Neuronal stem cell (in vitro differentiated cells): ENCODE data around the gene LRRC23.

Experiments
- DNase-seq: peaks from one replicate; pipeline ENCODE4 v3.0.0-alpha.2; 2013; ENCODE audit warnings: low spot score
- H2AFZ ChIP-seq: one replicate; pipeline ENCODE4 v1.6.1; 2013; ENCODE audit warnings: mild to moderate bottlenecking, low read length, inconsistent platforms
- H2AK5ac ChIP-seq: 2 replicates; pipeline ENCODE4 v1.6.1; 2013; ENCODE audit warnings: low read depth, mild to moderate bottlenecking, inconsistent platforms, low read length, moderate library complexity, mixed read lengths
- H2BK120ac ChIP-seq: 2 replicates; pipeline ENCODE4 v1.6.1; 2013; ENCODE audit warnings: low read depth, mild to moderate bottlenecking, inconsistent platforms, low read length, moderate library complexity, mixed read lengths
- H2BK12ac ChIP-seq: one replicate; pipeline ENCODE4 v1.6.1; 2013; ENCODE audit warnings: low read length, inconsistent platforms
- H2BK15ac ChIP-seq: 2 replicates; pipeline ENCODE4 v1.6.1; 2013; ENCODE audit warnings: mild to moderate bottlenecking, low read length, inconsistent platforms, mixed read lengths
- H2BK5ac ChIP-seq: one replicate; pipeline ENCODE4 v1.6.1; 2013; ENCODE audit warnings: inconsistent platforms, mild to moderate bottlenecking, low read length, moderate library complexity
- H3K14ac ChIP-seq: one replicate; pipeline ENCODE4 v1.6.1; 2013; ENCODE audit warnings: low read length, inconsistent platforms
- H3K18ac ChIP-seq: 2 replicates; pipeline ENCODE4 v1.6.1; 2013; ENCODE audit warnings: low read length, inconsistent platforms
- H3K23ac ChIP-seq: 2 replicates; pipeline ENCODE4 v1.6.1; 2013; ENCODE audit warnings: low read depth, mild to moderate bottlenecking, mixed read lengths, low read length, inconsistent platforms; ENCODE audit not compliant: poor library complexity
- H3K27ac ChIP-seq: replicated peaks from 3 replicates; pipeline ENCODE4 v1.5.1; 2013; ENCODE audit warnings: low read length, inconsistent platforms
- H3K27me3 ChIP-seq, 3 experiments: 2 replicates each; pipeline ENCODE4 v1.6.1; 2013; ENCODE audit warnings: low read length in 3 of 3, mild to moderate bottlenecking in 2 of 3, inconsistent platforms in 1 of 3, low read depth in 1 of 3, mixed read lengths in 1 of 3, moderate library complexity in 1 of 3; ENCODE audit not compliant: control insufficient read depth in 3 of 3, insufficient read depth in 3 of 3
- H3K36me3 ChIP-seq, 2 donors: replicated peaks in 1 of 2; 2 replicates each; pipeline ENCODE4 v1.6.1; 2013; ENCODE audit warnings: low read length in 2 of 2; ENCODE audit not compliant: control insufficient read depth in 2 of 2, insufficient read depth in 2 of 2
- H3K4ac ChIP-seq: 2 replicates; pipeline ENCODE4 v1.6.1; 2013; ENCODE audit warnings: inconsistent platforms, mild to moderate bottlenecking, low read length, moderate library complexity
- H3K4me1 ChIP-seq, 2 donors: 1 replicate in 1 of 2; 2 replicates in 1 of 2; pipeline ENCODE4 v1.6.1; 2013; ENCODE audit warnings: low read length in 2 of 2, low read depth in 1 of 2; ENCODE audit not compliant: control insufficient read depth in 2 of 2, insufficient read depth in 1 of 2
- H3K4me2 ChIP-seq: one replicate; pipeline ENCODE4 v1.6.1; 2013; ENCODE audit warnings: mild to moderate bottlenecking, low read length, inconsistent platforms; ENCODE audit not compliant: insufficient read depth, poor library complexity, severe bottlenecking
- H3K4me3 ChIP-seq, 2 donors: 2 replicates each; pipeline ENCODE4 v1.5.1; 2013; ENCODE audit warnings: low read length in 2 of 2, mild to moderate bottlenecking in 2 of 2, inconsistent platforms in 1 of 2, moderate library complexity in 1 of 2
- H3K79me1 ChIP-seq: one replicate; pipeline ENCODE4 v1.6.1; 2013; ENCODE audit warnings: low read depth, mild to moderate bottlenecking, inconsistent platforms, low read length, moderate library complexity
- H3K9ac ChIP-seq: one replicate; pipeline ENCODE4 v1.6.1; 2013; ENCODE audit warnings: mild to moderate bottlenecking, low read depth, low read length, inconsistent platforms; ENCODE audit not compliant: poor library complexity
- H3K9me3 ChIP-seq, 2 donors: replicated peaks in 1 of 2; 2 replicates each; pipeline versions ENCODE3 to v1.6.1; 2013; ENCODE audit warnings: low read length in 2 of 2, mild to moderate bottlenecking in 2 of 2, inconsistent platforms in 1 of 2, low read depth in 1 of 2, mixed read lengths in 1 of 2, moderate library complexity in 1 of 2; ENCODE audit not compliant: control insufficient read depth in 2 of 2, insufficient read depth in 1 of 2
- H4K8ac ChIP-seq: one replicate; pipeline ENCODE4 v1.6.1; 2013; ENCODE audit warnings: low read depth, mild to moderate bottlenecking, inconsistent platforms, low read length, moderate library complexity
- H4K91ac ChIP-seq: one replicate; pipeline ENCODE4 v1.6.1; 2013; ENCODE audit warnings: low read length, low read depth, mild to moderate bottlenecking, inconsistent platforms; ENCODE audit not compliant: poor library complexity
- WGBS, 2 donors: extraction: QIAGEN DNeasy Blood & Tissue Kit; methylation state at CpG; one replicate each; pipeline ENCODE4 v1.1.7; 2013; ENCODE audit warnings: missing lambda C conversion rate in 2 of 2, mixed read lengths in 1 of 2; ENCODE audit not compliant: insufficient read length in 2 of 2, insufficient replicate concordance in 1 of 2; ENCODE audit errors: extremely low coverage in 2 of 2; 5-methylcytosine and 5-hydroxymethylcytosine counted together

Gene LRRC23

GRCh38 chr12:6955108-6956020, 50.7 kb downstream of the LRRC23 start:
- Histone ChIP-seq H3K23ac (peak overlapping the region; percentile 34), H2BK5ac (peak overlapping the region; percentile 44), H3K4me1 (peaks cover 2 to 25% of the 10 kb centered on the region in 2 donors), H3K36me3 (no peaks in the 10 kb centered on the region), H2BK120ac (peak overlapping the region; percentile 41), H3K4me2 (no peak overlapping the region), H3K79me1 (no peaks in the 10 kb centered on the region), H3K14ac (no peak overlapping the region), H3K4ac (no peak overlapping the region), H4K8ac (no peak overlapping the region), H3K4me3 (no peak overlapping the region), H3K18ac (no peak overlapping the region), H3K9ac (peak overlapping the region; percentile 60), H2BK12ac (peak overlapping the region; percentile 30), H4K91ac (no peak overlapping the region), H2BK15ac (peak overlapping the region; percentile 75), H2AK5ac (peak overlapping the region; percentile 91), H2AFZ (no peak overlapping the region), H3K9me3 (no peaks in the 10 kb centered on the region), H3K27ac (no peak overlapping the region), H3K27me3 (no peaks in the 10 kb centered on the region)
- no peak for DNase-seq
- no CpG with 5 or more reads among the region's 22 CpGs for WGBS, 2 donors

GRCh38 chr12:6956021-6956727, 51.6 kb downstream of the LRRC23 start:
- Histone ChIP-seq H3K4me1 (peaks cover 4 to 27% of the 10 kb centered on the region in 2 donors), H3K79me1 (no peaks in the 10 kb centered on the region), H3K27ac (no peak overlapping the region), H3K27me3 (no peaks in the 10 kb centered on the region), H3K9me3 (no peaks in the 10 kb centered on the region), H3K14ac (no peak overlapping the region), H3K18ac (no peak overlapping the region), H4K8ac (peak overlapping the region; percentile 82), H3K36me3 (no peaks in the 10 kb centered on the region), H2BK12ac (peak overlapping the region; percentile 41), H3K4me2 (no peak overlapping the region), H2AK5ac (peak overlapping the region; percentile 88), H3K4ac (no peak overlapping the region), H3K4me3 (no peak overlapping the region), H2BK5ac (no peak overlapping the region), H2BK15ac (peak overlapping the region; percentile 75), H2BK120ac (peak overlapping the region; percentile 41), H3K23ac (peak overlapping the region; percentile 1), H2AFZ (no peak overlapping the region), H4K91ac (no peak overlapping the region), H3K9ac (no peak overlapping the region)
- DNase-seq: no peak
- WGBS, 2 donors: no CpG with 5 or more reads among the region's 28 CpGs

GRCh38 chr12:6957151-6957701, 52.6 kb downstream of the LRRC23 start:
- no CpG with 5 or more reads among the region's 20 CpGs for WGBS, 2 donors
- Histone ChIP-seq H3K9me3 (no peaks in the 10 kb centered on the region), H3K23ac (peak overlapping the region; percentile 40), H4K8ac (no peak overlapping the region), H3K4me2 (no peak overlapping the region), H3K79me1 (no peaks in the 10 kb centered on the region), H3K4me1 (peaks cover 13 to 31% of the 10 kb centered on the region in 2 donors), H3K9ac (peak overlapping the region; percentile 12), H2BK15ac (no peak overlapping the region), H3K4ac (no peak overlapping the region), H2AFZ (no peak overlapping the region), H2AK5ac (peak overlapping the region; percentile 81), H3K27ac (no peak overlapping the region), H2BK5ac (no peak overlapping the region), H4K91ac (no peak overlapping the region), H3K18ac (peak overlapping the region; percentile 65), H3K4me3 (no peak overlapping the region), H2BK120ac (no peak overlapping the region), H3K36me3 (no peaks in the 10 kb centered on the region), H3K14ac (peak overlapping the region; percentile 79), H2BK12ac (no peak overlapping the region), H3K27me3 (no peaks in the 10 kb centered on the region)
- DNase-seq: no peak
